Neural crest cell (in vitro differentiated cells): ENCODE data around the gene ZNF593OS. TPM values are rescaled to one million over a fixed set of nuclear protein-coding genes. Genes with fewer than 3 reads are reported as not detected.

Experiments used
- DNase-seq: peaks from one replicate; pipeline ENCODE4 v3.0.0; 2021; ENCODE audit warnings: low read depth, mixed read lengths, low spot score
- H3K27ac Mint-ChIP-seq: one replicate; pipeline ENCODE4 v1.8.0; 2021; ENCODE audit warnings: mild to moderate bottlenecking, mixed read lengths; ENCODE audit not compliant: unreplicated experiment
- H3K27me3 Mint-ChIP-seq: 2 replicates; pipeline ENCODE4 v1.8.0; 2021; ENCODE audit warnings: low read depth, mild to moderate bottlenecking, mixed read lengths
- H3K36me3 Mint-ChIP-seq: 2 replicates; pipeline ENCODE4 v1.8.0; 2021; ENCODE audit warnings: low read depth, mild to moderate bottlenecking, mixed read lengths
- H3K4me1 Mint-ChIP-seq: 2 replicates; pipeline ENCODE4 v1.8.0; 2021; ENCODE audit warnings: mixed read lengths
- H3K4me3 Mint-ChIP-seq: one replicate; pipeline ENCODE4 v1.8.0; 2021; ENCODE audit warnings: mild to moderate bottlenecking, mixed read lengths
- H3K9me3 Mint-ChIP-seq: 2 replicates; pipeline ENCODE4 v1.8.0; 2021; ENCODE audit warnings: mixed read lengths
- CTCF ChIP-seq: fragments of 200-600 bp; sonication (generic); conservative IDR thresholded peaks from 2 replicates; pipeline ENCODE4 v1.5.0; 2021; ENCODE audit warnings: antibody characterized with exemption, mild to moderate bottlenecking
- total RNA-seq: library from RNA; stranded (reverse); gene quantifications from 2 replicates; pipeline ENCODE4 v1.2.1, GENCODE V29; 2021

ZNF593OS gene
- total RNA-seq, 1 donor from 2014 or later, result not detected

DNA sequence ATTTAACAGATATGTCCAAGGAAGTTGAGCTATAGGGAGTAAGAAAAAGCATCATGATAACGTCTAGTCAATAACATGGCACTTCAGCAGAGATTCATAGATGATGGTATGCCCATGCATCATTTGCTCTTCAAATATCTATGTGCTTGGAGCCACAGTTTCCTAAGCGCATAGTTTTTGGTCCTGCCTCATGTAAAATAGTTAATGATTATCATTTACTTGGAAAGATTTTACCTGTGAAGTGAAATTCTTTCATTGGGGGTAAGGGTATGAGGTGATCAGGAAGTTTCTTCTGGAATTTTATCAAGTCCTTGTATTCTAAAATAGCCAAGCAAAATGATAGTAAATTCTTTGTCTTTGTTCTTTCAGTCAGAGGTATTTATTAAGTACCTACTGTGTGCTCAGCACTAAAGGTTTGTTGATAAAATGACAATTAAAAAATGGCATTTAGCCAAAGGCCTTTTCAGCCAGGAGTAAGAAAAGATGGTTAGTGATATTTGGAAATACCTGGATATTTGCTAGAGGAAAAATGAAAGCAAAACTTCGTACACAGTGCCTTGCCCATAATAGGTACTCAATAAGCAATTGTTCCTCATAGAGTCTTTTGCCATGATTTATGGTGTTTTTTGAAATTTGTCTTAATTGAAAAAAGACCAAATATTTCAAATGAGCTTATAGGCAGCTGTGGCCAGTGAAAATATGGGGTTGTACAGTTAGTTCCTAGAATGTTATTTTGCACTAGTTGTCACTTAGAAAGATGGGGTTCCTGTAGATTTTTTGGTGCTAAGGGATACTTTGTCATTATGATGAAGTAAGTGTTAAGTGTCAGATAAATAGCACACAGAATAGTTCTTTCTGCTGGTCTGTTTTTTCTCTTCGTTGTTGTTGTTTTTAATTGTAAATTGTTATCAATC lies 47.0 kb downstream of the ZNF593OS start:
- no peak for TF ChIP-seq CTCF
- no peak overlapping the region for H3K27ac Mint-ChIP-seq
- H3K9me3 Mint-ChIP-seq, result no peaks in the 10 kb centered on the region
- no peak overlapping the region for H3K4me3 Mint-ChIP-seq
- H3K27me3 Mint-ChIP-seq, result no peaks in the 10 kb centered on the region
- no peaks in the 10 kb centered on the region for H3K36me3 Mint-ChIP-seq
- H3K4me1 Mint-ChIP-seq, result peaks cover 4% of the 10 kb centered on the region
- no peak for DNase-seq

DNA sequence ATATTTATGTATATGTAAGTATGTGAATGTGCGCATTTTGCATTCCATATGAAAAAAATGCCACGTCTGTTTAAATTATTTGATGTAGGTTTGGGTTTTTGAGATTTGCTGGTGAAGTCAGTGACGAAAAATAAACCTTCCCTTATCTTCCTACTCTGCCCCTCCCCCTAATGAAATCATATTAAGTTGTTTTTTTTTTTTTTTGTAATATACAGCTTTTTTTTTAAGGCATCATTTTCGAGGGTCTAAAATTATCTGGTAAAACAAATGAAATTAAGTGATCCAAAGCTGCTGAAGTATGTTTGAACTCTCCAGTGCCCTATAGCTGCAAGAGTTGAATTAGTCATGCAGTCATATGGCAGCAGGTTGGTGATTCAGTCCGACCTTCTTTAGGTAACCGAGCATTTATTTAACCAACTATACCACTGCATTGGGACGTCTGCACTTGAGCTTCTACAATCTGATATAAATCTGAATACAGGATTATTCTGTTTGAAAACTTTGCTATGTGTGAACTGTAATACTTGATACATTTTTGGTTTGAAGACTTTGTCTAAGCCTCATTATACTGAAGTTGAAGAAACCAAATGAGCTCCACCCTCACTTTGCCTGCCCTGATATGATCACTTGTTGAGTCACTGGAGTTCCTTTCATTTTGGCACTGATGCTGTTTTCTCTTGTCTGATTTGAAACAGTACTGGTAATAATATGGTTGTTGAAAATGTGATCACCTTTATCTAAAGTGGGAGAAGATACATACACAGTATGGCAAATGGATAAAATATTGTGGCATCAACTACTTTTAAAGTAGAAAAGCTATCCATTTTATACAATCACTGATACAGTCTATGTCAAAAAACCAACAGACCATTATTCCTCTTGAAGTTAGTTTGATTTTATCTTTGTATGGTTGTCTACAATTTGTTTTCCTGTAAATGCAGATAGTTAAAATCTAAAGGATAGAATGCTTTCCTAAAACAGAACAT lies 48.4 kb downstream of the ZNF593OS start:
- no peak for DNase-seq
- H3K4me1 Mint-ChIP-seq, result no peaks in the 10 kb centered on the region
- no peaks in the 10 kb centered on the region for H3K27me3 Mint-ChIP-seq
- no peak for TF ChIP-seq CTCF
- no peak overlapping the region for H3K4me3 Mint-ChIP-seq
- H3K27ac Mint-ChIP-seq, result no peak overlapping the region
- H3K36me3 Mint-ChIP-seq, result no peaks in the 10 kb centered on the region
- no peaks in the 10 kb centered on the region for H3K9me3 Mint-ChIP-seq

- Mint-ChIP-seq H3K27me3 (no peaks in the 10 kb centered on the region), H3K36me3 (no peaks in the 10 kb centered on the region), H3K4me3 (no peak overlapping the region), H3K27ac (no peak overlapping the region), H3K9me3 (no peaks in the 10 kb centered on the region), H3K4me1 (no peaks in the 10 kb centered on the region)
- no peak for TF ChIP-seq CTCF
- DNase-seq, result no peak
Observed at GRCh38 chr1:26121854-26122773, 49.5 kb downstream of the ZNF593OS start.

DNA sequence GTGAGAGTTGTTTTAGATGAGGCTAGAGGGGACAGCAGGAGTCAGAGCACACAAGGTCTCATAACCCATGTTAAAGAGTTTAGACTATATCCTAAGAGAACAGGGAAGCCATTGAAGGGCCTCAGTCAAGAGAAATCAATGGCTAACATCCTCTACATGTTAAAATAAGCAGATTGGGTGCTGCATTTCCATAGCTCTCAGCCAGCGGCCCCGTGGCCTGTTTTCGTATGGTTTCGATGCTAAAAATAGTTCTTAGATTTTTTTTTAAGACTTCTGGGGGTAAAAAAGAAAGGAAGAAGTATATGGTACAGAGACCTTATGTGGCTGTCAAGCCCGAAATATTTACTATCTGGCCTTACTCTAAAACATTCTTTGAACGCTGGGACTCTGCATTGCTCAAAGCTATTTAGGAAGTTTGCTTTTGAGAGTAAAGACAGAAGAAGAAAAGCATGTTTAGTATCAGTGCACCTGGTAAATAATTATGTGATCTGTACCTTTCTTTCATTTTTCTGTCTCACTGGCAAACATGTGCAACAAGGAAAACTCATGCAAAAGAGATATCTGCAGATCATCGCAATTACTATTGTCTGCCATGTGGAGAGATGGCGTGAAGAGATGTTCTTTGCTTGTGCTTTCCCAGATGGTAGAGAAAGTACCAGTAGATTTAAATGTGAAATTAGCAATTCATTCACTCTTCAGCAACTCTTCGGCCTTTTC lies 51.6 kb downstream of the ZNF593OS start:
- Mint-ChIP-seq H3K4me1 (no peaks in the 10 kb centered on the region), H3K4me3 (no peak overlapping the region), H3K36me3 (no peaks in the 10 kb centered on the region), H3K9me3 (no peaks in the 10 kb centered on the region), H3K27me3 (no peaks in the 10 kb centered on the region), H3K27ac (no peak overlapping the region)
- TF ChIP-seq CTCF, result no peak
- no peak for DNase-seq

Other genes starting within 250 kb of the ZNF593OS start
- 10.6 and 10.7 TPM in 2 replicates for gene PAFAH2, start 173.8 kb downstream of the ZNF593OS start, total RNA-seq
- gene EXTL1, start 150.1 kb downstream of the ZNF593OS start, total RNA-seq, result 7.6 and 8.1 TPM in 2 replicates
- not detected in 2 replicates for gene SLC30A2, start 125.7 kb downstream of the ZNF593OS start, total RNA-seq
- gene TRIM63, start 104.2 kb downstream of the ZNF593OS start, total RNA-seq, result not detected in 2 replicates
- 22.8 and 23.8 TPM in 2 replicates for gene PDIK1L, start 60.0 kb downstream of the ZNF593OS start, total RNA-seq
- gene FAM110D, start 12.8 kb downstream of the ZNF593OS start, total RNA-seq, result 1.0 and 1.2 TPM in 2 replicates
- not detected in 2 replicates for gene C1orf232, start 2.9 kb downstream of the ZNF593OS start, total RNA-seq
- gene ZNF593, start 1.9 kb downstream of the ZNF593OS start, total RNA-seq, result 34.3 and 36.2 TPM in 2 replicates
- 3.0 and 3.6 TPM in 2 replicates for gene CNKSR1, start 5.7 kb upstream of the ZNF593OS start, total RNA-seq
- not detected in 2 replicates for gene CATSPER4, start 18.8 kb upstream of the ZNF593OS start, total RNA-seq
- 46.6 and 48.0 TPM in 2 replicates for gene CEP85, start 62.4 kb upstream of the ZNF593OS start, total RNA-seq
- gene SH3BGRL3, start 108.3 kb upstream of the ZNF593OS start, total RNA-seq, result 97.9 and 100 TPM in 2 replicates
- gene UBXN11, start 134.8 kb upstream of the ZNF593OS start, total RNA-seq, result 33.5 and 35.5 TPM in 2 replicates
- not detected in 2 replicates for gene CD52, start 146.1 kb upstream of the ZNF593OS start, total RNA-seq
- 3.8 and 6.3 TPM in 2 replicates for gene CRYBG2, start 182.3 kb upstream of the ZNF593OS start, total RNA-seq
- not detected in 2 replicates for gene ZNF683, start 200.9 kb upstream of the ZNF593OS start, total RNA-seq
- 445 and 455 TPM in 2 replicates for gene LIN28A, start 239.0 kb upstream of the ZNF593OS start, total RNA-seq